NCI-H524 (cell line): ENCODE results near the gene PLB1.
A peak's percentile ranks its signal among the peaks of the same experiment; 100 is the strongest.
"Not testable (repeated sequence)": the region's sequence is repeated elsewhere in the genome, so short reads cannot be mapped to it uniquely, and the experiment has no call there.

ENCODE experiments used
- DNase-seq, 2 experiments: peaks; one replicate each; lab custom pipeline; 2025; lab: John Stamatoyannopoulos, UW

The PLB1 gene

DNA sequence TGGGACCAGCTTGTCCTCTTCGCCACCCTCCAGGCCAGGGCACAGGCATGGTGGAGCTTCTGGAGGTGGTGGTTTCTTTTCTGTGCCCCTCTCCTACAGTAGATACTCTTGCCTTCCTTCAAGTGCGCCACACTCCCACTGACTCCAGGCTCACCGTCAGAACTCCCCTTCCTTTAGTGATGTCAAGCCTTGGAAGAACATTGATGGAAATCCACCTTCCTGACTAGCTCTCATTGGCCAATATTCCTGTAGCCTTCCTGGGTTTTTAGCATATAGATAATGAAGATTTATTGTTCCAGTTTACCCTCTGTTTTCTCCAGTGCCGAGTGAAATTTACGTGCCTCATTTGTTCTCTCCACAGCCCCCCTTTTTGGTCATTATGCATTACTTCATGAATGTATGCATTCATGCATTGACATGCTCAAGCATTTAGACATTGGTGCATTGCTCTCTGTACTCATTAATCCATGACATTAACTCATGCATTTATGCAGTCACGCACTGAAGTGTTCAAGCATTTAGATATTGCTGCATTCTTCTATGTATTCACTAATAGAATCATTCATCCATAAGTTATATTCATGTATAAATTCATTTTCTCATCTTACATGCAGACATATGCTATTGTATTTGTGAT is 37.3 kb downstream of the PLB1 start:
- DNase-seq, result no peak

DNA sequence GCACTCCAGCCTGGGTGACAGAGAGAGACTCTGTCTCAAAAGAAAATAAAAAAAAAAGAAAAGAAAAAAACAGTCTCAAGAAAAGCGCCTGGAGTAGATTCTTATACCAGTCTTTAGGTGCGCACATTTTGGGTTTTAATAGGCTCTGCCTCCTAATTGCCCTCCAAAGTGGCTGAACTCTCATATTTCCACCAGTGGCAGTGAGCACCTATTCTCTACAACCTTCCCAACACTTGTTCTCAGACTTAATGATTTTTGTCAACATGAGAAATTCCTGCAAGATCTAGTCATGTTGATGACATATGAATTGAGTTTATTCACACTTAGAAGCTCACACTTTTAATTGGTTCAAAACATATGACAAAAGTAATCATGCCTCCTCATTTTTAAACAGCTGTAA is 39.0 kb downstream of the PLB1 start:
- no peak for DNase-seq

DNA sequence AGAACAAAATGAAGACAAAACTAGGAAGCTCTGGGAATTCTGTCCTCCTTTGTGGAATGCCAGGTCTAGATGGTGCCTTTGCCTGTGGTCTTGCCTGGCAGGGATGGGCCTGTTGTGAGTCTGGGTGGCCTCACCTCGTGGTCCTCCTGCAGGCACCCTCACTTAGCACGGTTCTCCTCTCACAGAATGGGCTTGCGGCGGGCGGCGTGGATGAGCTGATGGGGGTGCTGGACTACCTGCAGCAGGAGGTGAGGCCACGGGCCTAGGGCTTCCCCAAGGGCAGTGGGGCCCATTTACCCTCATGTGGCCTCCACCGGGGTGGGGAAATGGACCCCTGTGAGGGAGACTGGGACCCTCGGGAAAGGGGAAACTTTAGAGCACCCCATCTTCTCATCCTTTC is 42.3 kb downstream of the PLB1 start:
- no peak for DNase-seq

DNA sequence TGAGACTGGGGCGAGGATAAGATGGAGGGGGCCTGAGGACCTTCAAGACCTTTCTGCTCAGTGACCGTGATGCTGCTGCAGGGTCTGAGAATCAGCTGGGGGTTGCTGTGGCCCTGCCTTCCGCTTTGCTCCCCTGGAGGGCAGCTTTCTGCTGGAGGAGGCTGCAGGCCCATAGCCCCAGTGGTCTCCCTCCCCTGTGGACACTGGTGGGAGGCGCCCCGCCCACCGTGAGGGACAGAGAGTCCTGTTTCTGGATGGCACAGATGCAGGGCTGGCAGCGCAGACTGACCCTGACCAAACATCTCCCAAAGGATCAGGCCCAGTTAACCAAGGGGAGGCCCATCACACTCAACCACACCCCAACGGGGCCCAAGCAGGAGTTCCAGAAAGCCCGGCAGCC is 42.8 kb downstream of the PLB1 start:
- no peak for DNase-seq

DNA sequence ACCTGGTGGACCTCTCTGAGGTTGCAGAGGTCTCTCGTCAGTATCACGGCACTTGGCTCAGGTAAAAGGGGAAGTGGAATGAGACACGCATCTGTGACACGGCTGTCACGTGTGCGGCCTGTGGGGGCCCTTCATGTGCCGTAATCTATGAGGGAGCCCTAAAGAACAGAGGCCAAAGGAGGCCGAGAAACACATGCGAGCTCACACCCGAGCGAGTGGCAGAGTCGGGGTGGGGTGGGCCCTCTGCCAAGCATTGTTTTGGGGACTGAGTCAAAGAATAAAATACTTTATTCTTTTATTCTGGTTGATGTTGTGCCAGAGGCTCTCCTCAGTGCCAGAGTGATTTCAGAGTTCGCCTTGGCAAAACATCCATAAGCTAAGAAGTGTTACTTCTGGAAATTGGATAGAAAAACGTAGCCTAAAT is 43.3 kb downstream of the PLB1 start:
- DNase-seq, result no peak

DNA sequence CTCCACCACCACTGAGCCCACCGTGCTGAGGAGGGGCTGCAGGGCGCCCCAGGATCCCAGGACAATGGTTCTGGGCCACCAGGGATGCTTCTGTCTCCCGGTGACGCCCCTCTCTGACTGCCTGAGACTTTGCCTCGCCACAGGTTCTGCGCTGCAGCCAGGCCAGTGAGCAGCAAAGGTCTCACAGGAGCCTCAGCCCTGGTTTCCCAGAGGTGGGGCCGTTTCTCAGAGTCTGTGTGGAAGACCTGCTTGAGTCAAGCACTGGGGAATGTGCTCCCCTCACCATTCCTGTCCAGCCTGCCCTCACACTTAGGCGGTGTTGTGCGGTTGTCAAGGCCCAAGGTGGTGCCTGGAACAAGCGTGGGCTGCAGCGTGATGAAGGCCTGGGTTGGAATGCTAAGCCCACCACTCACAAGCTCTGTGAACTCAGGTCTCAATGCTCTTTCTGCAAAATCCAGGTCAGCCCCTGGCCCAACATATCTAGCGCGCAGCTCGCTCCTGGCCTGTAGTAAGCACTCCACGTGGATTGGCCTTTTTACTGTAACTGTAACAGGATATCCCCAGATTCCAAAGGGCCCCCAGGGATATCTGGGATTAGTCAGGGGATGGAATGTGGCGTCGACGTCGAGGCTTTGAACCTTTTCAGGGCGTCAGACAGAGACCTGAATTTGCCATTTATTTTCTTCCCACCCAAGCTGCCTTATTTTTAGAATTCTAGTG is 47.6 kb downstream of the PLB1 start:
- peak; percentile 20 to 73 for DNase-seq

DNA sequence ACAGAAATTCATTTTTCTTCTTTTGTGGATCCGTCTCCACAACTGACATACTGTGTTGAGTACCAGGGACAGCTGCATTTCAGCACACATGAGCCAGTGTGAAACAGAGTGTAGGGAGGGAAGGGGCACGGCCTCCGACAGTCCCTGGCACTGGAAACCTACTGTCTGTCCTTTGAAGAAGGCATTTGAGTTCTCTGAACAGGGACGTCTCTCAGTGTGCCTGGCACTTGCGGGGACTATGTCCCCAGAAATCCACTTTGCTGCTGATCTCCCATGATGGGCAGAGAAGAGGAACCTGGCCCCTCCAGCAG is 48.1 kb downstream of the PLB1 start:
- no peak for DNase-seq

DNA sequence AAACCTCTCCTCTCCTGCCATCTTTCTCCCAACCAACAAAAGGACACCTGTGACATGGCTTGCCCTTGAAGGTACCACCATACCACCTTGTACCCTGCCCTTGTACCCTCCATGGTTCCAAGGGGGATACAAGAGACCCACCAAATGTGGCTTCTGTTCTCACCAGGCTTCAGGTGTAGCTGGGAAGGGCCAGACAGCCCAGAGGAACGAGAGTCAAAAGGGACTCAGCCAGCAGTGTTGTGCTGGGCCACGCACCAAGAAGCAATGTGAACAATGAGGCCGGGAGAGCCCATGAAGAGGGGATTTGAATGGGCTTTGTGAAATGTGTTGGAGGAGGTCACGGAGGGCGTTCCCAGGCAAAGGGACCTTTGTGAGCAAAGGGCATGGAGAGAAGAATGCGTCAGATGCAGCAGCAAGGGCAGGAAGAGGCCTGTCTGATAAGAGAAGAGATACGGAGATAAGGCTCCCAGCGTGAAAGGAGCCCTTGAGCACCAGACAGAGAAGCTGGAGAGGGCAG is 48.6 kb downstream of the PLB1 start:
- no peak for DNase-seq

DNA sequence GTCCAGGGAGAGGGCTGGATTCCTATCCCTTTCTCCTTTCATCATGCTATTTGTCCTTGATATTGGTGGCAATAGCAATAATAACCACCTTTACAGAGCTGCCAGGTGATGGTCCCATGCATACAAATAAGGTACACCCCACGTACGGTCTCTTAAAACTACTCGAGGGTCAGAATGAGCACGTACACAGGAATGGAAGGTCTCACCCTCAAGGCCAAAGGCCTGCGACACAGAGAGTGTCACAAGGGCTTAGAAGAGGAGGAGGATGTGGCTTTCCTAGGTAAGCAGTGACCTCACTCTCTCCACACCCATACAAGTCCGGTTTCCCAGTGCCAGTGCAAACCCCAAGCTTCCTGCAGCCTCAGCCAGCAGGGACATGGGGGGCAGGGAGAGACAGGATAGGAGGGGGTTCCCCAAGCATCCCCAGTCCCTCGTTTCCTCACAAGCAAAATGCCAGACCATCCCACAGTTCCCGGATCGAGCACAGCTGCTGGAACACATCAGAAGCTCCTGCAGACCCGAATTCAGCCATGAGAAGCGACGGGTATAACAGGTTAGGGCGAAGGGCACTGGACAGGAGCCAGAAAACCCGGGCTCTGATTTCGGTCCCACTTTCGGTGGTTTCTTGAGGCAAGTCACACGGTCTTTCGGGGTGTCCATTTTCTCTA is 49.2 kb downstream of the PLB1 start:
- no peak for DNase-seq

DNA sequence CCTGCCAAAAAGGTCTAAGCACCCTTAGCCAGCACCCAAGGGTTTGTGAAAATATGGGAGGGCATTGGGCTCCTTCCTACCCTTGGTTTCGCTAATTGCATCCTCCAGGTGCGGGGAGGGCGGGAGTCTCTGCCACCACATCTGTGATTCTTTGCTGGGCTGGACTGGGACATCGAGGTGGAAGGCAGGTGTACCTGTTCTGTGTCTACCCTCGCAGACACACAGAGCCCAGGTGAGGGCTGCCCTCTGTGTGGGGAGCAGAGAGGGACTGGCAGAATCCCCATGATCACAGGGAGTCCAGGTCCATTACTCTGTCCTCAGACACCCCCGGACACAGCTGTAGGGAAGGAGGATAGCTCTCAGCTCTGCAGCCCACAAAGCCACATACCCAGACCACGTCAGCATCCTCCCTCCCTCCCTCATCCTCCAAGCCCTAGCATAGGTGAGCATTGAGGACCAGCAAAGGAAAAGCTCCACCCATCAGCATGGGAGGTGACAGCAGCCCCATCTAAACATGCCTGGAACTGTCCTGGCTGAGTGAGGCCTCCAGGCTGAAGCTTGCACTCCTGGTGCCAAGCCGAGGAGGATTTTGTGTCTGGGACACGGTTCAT is 49.8 kb downstream of the PLB1 start:
- no peak for DNase-seq

DNA sequence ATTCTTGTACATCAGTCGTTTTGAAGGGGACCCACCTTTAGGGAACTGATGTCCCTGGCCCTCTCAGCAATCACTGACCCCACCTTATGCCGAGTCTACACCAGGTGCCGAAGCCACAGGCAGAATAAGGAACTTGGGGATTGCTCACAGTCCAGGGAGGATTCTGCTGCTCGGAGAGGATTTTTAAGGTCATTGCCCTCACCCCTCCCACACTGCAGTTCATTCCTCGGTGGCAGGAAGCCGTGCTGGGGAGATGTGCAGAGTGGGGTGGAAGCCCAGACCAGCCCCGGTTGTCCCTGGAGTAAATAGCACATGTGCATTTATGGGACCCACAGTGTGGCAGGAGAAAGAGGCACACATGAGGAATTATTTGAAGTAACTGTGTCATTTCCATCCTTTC is 50.4 kb downstream of the PLB1 start:
- DNase-seq, result no peak

DNA sequence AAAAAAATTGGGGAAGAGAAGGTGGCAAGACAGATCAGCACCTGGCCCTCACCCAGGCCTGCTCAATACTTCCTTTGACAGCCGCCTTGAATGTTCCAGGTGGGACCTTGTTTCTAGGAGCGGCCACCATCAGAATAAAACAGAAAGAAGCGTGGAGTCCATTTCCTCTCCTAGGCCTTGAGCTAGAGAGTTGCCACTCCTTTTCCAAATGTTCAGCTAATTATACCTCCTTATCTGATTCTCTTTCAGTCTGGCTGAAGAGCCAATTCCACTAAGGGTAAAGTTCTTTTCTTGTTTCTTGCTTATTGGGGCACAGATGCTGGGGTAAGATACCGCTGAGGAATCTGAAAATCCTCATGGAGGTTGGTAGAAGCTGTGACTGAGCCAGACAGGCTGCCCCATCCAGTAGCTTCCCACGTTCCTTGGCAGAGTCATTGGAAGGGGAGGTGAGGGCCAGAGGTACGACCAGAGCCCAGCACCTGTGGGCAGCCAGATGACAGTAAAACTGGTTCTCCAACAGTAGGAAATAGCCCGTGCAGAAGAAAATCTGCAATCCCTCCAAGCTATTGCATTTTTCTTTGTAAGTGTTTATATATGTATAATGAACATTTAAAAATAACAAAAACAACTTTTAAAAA is 51.5 kb downstream of the PLB1 start:
- DNase-seq, result no peak

DNA sequence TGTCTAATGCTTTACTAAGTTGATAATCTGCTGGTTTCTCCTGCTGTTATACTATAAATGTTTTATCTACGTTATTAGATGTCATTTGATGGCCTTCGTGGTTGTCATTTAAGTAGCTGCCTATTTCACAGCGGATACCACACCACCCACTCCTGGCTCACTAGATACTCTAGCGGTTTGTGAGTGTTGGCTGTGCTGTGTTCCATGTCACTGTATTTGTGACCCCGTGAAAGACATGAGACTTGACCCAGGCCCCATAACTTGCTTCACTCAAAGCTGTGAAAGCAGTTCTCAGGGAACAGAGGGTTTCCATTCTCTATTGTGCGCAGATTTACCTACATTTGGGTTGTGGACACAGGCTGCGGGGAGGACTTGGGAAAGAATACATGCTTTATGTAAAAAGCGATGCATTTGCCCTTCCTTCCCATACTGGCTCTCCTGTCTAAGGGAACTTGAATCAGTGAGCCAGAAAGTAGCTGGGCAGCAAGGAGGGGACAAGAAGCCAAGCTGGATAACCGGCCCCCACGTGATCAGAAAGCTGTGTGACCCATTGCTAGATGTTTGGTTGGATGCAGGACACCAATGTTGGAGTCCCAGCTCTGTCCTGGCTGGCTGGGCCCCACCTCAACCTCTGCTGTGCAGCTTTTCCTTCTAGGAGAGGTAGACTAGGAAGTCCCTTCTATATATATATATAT is 52.2 kb downstream of the PLB1 start:
- no peak for DNase-seq

DNA sequence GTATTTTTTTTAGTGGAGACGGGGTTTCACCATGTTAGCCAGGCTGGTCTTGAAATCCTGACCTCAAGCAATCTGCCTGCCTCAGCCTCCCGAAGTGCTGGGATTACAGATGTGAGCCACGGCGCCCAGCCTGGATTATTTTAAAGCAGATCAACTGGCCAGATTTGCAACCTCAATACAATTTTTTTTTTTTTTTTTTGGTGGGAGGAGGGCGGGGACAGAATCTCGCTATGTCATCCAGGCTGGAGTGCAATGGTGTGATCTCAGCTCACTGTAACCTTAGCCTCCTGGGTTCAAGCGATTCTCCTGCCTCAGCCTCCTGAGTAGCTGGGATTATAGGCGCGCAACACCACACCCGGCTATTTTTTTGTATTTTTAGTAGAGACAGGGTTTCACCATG is 54.5 kb downstream of the PLB1 start:
- not testable (repeated sequence) for DNase-seq

DNA sequence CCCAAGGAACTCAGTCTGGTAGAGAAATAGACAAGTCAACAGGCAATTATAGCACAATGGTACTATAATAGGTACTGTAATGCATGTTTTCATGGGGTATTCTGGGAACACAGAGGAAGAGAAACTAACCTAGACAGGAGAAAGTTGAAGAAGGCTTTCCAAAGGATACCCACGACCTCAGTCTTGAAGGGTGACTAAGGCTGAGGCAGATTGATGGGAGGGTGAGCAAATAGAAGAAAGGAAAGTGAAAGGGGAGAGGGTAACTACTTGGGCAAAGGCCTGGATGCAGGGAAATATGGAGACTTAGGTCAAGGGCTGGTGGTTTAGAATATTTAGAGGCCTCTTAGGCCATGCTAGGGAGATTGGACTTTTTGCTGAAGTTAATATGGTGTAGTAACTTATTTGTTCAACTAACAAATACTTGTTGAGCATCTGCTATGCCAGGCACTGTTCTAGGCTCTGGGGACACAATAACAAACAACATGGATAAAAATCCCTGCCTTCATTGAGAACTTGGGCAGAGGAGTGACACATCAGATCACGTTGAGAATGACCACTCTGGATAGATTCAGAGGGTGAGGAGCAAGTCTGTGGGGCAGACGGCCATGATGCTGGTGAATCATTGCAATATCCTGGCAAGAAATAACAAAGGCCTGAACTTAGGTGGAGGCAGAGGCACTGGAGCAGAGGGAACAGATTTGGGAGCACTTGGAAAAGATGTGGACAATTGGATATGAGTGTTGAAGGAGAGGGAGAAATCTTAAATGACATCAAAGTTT is 56.4 kb downstream of the PLB1 start:
- DNase-seq, result no peak

DNA sequence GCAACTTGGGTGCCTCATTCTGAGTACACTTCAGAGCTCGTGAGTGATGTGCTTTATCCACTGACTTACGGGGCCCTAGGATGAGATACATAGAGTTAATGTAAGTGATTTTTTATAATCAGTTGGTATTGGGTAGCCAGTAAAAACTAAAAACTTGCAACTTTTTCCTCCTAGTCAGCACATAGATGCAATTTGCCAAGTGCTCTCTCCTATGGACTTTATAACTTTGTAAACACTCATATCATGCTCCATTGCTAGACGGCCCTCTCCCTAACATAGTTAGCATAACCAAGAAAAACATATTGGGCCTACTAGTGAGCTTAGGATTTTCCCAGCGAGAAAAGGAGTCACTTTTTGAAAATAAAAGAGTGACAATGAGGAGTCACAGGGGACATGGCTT is 60.4 kb downstream of the PLB1 start:
- no peak for DNase-seq

DNA sequence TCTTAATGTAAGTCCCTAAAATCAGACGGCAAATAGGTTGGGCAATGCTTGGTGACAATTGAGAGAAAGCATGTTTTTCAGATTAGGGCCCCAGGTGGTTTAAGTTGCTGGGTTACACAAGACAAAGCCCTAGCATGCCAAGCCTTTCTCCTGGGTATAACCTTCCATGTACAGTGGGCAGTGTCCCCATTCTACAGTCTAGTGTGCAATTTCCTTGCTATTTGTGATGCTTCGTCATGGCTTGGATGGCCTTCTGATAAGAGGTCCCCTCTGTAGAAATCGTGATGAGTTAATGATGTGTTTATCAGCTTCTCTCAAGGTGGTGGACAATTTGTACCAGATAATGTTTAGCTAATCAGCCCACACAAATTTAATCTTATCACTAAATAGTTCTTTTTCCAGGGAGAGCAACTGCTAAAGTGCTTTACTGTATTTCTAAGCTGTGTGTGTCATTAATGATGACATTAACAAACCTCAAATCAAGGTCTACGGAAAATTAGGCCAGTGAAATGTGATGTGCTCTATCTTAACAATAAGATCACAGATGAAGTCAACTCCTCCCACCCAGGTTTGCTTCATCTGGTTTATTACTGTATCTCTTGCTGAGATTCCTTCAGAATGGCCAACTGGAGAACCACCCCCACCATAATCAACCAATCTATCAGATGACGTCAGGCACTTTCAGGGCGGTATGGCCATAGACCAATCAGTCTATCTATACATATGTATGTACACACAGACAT is 61.7 kb downstream of the PLB1 start:
- no peak for DNase-seq

DNA sequence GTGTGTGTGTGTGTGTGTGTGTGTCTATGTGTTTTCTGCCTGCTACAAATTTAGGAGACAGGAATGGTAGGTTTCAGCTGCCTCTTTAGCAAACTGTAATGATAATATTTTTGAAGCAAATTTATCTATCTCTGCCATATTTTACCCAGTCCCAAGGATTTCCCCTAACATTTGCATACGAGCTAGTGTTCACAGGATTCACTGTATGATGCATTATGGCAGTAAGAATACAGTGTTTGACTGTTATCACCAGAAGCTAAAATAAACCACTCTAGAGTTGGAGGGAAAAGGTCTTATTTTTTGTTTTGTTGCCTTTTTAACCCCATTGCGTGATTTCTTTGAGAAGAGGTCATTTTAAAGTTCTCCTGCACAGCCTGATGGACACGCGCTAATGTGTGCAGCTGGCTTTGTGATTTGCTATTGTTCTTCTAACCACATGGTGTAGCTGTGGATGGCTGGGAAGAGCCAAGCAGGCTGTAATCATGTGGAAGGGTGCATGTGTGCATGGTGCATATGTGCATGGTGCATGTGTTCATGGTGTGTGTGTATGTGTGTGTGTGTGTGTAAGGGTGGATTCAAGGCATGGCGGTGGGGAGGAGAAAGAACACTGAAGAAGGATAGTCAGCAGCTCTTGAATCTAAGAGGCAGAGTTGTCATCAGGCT is 62.4 kb downstream of the PLB1 start:
- no peak for DNase-seq

DNA sequence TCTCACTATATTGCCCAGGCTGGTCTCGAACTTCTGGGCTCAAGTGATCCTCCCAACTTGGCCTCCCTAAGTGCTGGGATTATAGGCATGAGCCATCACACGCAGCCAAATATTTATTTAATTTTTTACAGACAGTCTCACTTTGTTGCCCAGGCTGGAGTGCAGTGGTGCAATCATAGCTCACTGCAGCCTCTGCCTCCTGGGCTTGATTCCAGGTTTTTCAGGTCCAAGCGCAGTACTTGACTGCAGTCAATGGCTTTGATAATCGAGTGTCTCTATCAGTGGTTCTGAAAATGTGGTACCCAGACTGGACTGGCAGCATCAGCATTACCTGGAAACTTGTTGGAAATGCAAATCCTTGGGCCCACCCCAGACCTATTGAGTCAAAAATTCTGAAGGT is 63.1 kb downstream of the PLB1 start:
- DNase-seq, result no peak

DNA sequence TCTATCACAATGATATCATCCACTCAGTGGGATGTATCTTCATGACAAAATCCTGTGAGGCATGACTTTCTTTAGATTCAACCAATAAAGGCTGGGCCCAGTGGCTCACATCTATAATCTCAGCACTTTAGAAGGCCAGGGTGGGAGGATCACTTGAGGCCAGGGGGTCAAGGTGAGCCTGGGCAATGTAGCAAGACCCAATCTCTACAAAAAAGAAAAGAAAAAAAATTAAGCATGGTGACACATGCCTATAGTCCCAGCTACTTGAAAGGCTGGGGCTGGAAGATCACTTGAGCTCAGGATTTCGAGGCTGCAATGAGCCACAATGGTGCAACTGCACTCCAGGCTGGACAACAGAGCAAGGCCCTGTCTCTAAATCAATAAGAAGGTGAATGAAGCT is 68.0 kb downstream of the PLB1 start:
- no peak for DNase-seq
